Gastroesophageal sphincter (tissue), 4 donors: ENCODE measurements around the gene CHRM4. TPM values are rescaled to one million over a fixed set of nuclear protein-coding genes. Genes with fewer than 3 reads are reported as not detected.
A peak's percentile ranks its signal among the peaks of the same experiment; 100 is the strongest.

Experiments used
- ATAC-seq: fragments of 150-250 bp; one replicate; pipeline ENCODE4 v1.9.1; 2016; ENCODE audit warnings: mild to moderate bottlenecking, moderate library complexity
- H3K27ac ChIP-seq, 4 donors: fragments of 200-600 bp; sonication (generic) in 3 of 4; 1 replicate in 3 of 4; 2 replicates in 1 of 4; pipeline ENCODE4 v1.5.1; 2016 to 2019
- H3K27me3 ChIP-seq: fragments of 200-600 bp; sonication (generic); one replicate; pipeline ENCODE4 v1.5.1; 2019
- H3K36me3 ChIP-seq, 2 donors: fragments of 200-600 bp; sonication (generic); one replicate each; pipeline ENCODE4 v1.5.1; 2019; ENCODE audit warnings: control low read depth in 1 of 2
- H3K4me1 ChIP-seq, 3 donors: fragments of 200-600 bp; sonication (generic); 1 replicate in 2 of 3; 2 replicates in 1 of 3; pipeline ENCODE4 v1.5.1; 2016 to 2019; ENCODE audit warnings: control low read depth in 2 of 3
- H3K4me3 ChIP-seq, 2 donors: fragments of 200-600 bp; sonication (generic); one replicate each; pipeline ENCODE4 v1.5.1; 2019; ENCODE audit warnings: mild to moderate bottlenecking in 1 of 2, moderate library complexity in 1 of 2
- H3K9me3 ChIP-seq, 3 donors: fragments of 200-600 bp; sonication (generic); one replicate each; pipeline ENCODE4 v1.5.1; 2017 to 2019; ENCODE audit warnings: control low read depth in 2 of 3
- EP300 ChIP-seq: sonication (generic); formaldehyde crosslinking; IDR thresholded peaks from one replicate; pipeline ENCODE4 v1.6.1; 2017; ENCODE audit warnings: antibody characterized with exemption, mild to moderate bottlenecking
- POLR2A ChIP-seq, 2 donors: fragments of 450-650 bp; IDR thresholded peaks; one replicate each; pipeline ENCODE4 v1.6.1; 2017; ENCODE audit warnings: antibody characterized with exemption in 2 of 2, mild to moderate bottlenecking in 2 of 2, moderate library complexity in 1 of 2
- POLR2AphosphoS5 ChIP-seq: sonication (generic); formaldehyde crosslinking; IDR thresholded peaks from one replicate; pipeline ENCODE4 v1.6.1; 2017; ENCODE audit warnings: antibody characterized with exemption
- WGBS, 2 donors: methylation state at CpG; one replicate each; pipeline ENCODE4 v1.1.5; 2018; ENCODE audit warnings: low coverage in 1 of 2; 5-methylcytosine and 5-hydroxymethylcytosine counted together
- total RNA-seq, 4 donors: library from RNA; depleted of rRNA; stranded (reverse); fragments of >200 nt; gene quantifications; one replicate each; pipeline ENCODE4 v1.1.0, GENCODE V29; 2016
- TF ChIP-seq, protein P1 (sequence below), 4 experiments: fragments of 200-600 bp in 2 of 4; fragments of 450-650 bp in 2 of 4; sonication (generic) in 1 of 4; IDR thresholded peaks; one replicate each; pipeline ENCODE4 v1.5.1; 2017 to 2019; ENCODE audit warnings: antibody characterized with exemption in 4 of 4, mild to moderate bottlenecking in 2 of 4, moderate library complexity in 2 of 4

Gene CHRM4
- total RNA-seq, 4 donors from 2014 or later, result 0.27 to 1.3 (median 0.69) TPM; not detected in 1

DNA sequence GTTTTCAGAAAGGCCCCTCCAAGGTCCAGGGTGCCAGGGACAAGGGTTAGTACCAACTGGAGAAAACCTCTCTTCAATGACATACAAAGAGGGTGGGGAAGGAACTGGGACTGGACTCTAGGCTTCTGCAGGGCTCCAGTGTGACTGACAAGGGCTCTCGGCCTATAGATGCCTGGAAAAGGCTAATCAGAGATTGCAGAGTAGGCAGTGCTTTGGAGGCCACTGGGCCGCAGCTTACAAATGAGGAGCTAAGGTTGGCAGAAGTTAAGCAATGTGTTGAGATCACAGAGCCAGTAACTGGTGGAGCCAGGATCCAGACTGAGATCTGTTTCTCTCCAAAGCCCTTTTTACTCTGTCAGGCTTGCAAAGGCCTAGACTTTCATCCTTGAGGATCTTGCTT is 51.8 kb downstream of the CHRM4 start:
- TF ChIP-seq EP300 (no peak), POLR2AphosphoS5 (no peak), POLR2A (IDR thresholded peaks at IDR 0.05) (no peak)
- TF ChIP-seq, protein P1, sequence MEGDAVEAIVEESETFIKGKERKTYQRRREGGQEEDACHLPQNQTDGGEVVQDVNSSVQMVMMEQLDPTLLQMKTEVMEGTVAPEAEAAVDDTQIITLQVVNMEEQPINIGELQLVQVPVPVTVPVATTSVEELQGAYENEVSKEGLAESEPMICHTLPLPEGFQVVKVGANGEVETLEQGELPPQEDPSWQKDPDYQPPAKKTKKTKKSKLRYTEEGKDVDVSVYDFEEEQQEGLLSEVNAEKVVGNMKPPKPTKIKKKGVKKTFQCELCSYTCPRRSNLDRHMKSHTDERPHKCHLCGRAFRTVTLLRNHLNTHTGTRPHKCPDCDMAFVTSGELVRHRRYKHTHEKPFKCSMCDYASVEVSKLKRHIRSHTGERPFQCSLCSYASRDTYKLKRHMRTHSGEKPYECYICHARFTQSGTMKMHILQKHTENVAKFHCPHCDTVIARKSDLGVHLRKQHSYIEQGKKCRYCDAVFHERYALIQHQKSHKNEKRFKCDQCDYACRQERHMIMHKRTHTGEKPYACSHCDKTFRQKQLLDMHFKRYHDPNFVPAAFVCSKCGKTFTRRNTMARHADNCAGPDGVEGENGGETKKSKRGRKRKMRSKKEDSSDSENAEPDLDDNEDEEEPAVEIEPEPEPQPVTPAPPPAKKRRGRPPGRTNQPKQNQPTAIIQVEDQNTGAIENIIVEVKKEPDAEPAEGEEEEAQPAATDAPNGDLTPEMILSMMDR (IDR thresholded peaks at IDR 0.05), result no peak
- Histone ChIP-seq H3K27ac (peak overlapping the region in 3 of 4 donors; percentile 75 to 94 (median 80)), H3K36me3 (no peaks in the 10 kb centered on the region), H3K4me3 (no peak overlapping the region), H3K9me3 (no peaks in the 10 kb centered on the region), H3K4me1 (peaks cover 0 to 28% (median 15%) of the 10 kb centered on the region in 3 donors), H3K27me3 (no peaks in the 10 kb centered on the region)
- no peak for ATAC-seq
- WGBS, 2 donors, result 54 to 82% methylated on average over 2 of the region's 2 CpGs

DNA sequence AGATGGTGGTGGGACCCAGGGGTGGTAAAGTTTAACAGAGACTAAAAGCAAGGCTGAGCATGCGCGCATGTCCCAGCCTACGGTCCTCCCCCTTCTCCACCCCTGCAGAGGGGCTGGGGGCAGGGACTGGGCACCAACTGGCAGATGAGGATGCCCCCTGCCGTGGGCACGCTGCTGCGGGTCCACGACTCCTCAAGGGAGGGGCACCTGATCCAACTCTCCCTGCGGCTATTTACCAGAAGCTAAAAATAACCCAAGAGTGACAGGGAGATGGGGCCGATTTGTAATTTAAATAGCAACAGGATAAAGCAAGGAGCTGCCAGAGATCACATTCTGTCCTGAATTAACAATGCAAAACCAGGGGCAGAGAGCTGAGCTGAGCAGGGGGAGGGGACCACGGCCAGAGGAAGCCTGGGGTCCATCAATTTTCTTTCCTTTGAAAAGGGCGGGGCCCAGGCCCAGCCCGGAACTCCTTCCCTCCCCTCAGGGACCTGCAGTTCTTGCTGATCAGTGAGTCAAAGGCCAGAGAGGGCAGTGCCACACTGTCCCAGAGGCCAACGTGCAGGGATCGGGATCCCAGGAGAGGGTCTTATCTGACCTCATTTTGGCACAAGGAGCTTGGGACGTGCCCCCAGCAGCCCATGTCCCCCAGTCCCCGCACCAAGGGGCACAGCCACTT is 52.4 kb downstream of the CHRM4 start:
- peaks cover 0 to 26% (median 15%) of the 10 kb centered on the region in 3 donors for H3K4me1 ChIP-seq
- H3K27ac ChIP-seq, result peak overlapping the region in 3 of 4 donors; percentile 75 to 94 (median 80)
- no peaks in the 10 kb centered on the region for H3K9me3 ChIP-seq
- no peaks in the 10 kb centered on the region for H3K36me3 ChIP-seq
- H3K27me3 ChIP-seq, result peaks cover 2% of the 10 kb centered on the region
- WGBS, 2 donors, result 19 to 21% methylated on average over 6 to 13 of the region's 16 CpGs
- H3K4me3 ChIP-seq, result peak overlapping the region; percentile 17 to 40
- TF ChIP-seq POLR2A (IDR thresholded peaks at IDR 0.05) (no peak), EP300 (no peak), POLR2AphosphoS5 (no peak)
- TF ChIP-seq, protein P1 (IDR thresholded peaks at IDR 0.05), result no peak
- no peak for ATAC-seq

DNA sequence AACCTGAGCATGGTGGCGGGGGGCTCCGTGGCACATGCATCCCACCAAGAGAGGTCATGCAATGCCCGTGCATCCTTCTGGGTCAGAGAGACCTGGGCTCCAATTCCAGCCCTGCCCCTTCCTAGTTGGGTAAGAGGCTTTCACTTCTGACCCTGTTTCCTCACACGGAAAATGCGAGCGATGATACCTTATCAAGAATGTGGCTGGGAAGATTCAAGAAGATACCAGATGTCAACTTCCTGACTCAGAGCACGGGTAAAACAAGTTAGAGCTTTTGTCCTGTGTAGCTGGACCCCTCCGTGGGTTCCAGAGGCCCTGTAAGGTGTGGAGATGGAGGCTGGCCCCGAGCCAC is 53.0 kb downstream of the CHRM4 start:
- ATAC-seq, result no peak
- 23 to 60% methylated on average over 3 to 5 of the region's 9 CpGs for WGBS, 2 donors
- no peaks in the 10 kb centered on the region for H3K9me3 ChIP-seq
- H3K4me3 ChIP-seq, result peak overlapping the region; percentile 17 to 40
- no peaks in the 10 kb centered on the region for H3K36me3 ChIP-seq
- peak overlapping the region in 3 of 4 donors; percentile 75 to 94 (median 80) for H3K27ac ChIP-seq
- peaks cover 7% of the 10 kb centered on the region for H3K27me3 ChIP-seq
- TF ChIP-seq, protein P1 (IDR thresholded peaks at IDR 0.05), result no peak
- TF ChIP-seq POLR2AphosphoS5 (no peak), EP300 (no peak), POLR2A (IDR thresholded peaks at IDR 0.05) (no peak)
- H3K4me1 ChIP-seq, result peaks cover 0 to 28% (median 15%) of the 10 kb centered on the region in 3 donors

DNA sequence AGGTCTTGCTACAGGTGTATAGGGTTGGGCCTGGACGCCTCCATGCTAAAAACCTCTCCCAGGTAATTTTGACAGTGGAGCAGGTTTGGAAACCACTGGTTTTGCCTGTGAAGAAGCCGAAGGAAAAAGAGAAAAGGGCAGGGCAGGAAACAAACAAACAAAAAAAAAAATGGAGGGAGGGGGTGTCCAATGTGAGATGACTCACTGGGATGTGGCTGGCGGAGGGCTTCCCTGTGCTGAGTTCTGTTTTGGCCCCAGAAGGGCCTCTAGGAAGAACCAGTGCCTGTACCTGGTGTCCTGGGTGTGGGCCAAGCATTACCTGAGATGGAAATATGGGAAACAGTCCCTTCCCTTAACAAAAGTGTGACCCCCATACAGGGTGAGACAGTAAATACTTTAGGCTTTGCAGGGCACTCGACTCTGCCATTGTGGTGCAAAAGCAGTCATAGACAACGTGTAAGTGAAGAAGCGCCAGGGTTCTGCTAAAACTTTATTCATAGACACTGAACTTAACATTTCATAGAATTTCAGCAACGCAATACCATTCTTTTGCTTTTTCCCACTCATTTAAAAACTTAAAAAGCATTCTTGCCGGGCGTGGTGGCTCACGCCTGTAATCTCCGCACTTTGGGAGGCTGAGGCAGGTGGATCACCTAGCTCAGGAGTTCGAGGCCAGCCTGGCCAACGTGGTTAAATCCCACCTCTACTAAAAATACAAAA is 53.8 kb downstream of the CHRM4 start:
- 99 to 100% methylated on average over 4 to 11 of the region's 13 CpGs for WGBS, 2 donors
- peaks cover 15% of the 10 kb centered on the region for H3K27me3 ChIP-seq
- H3K4me3 ChIP-seq, result no peak overlapping the region
- peak overlapping the region in 1 of 4 donors; percentile 39 for H3K27ac ChIP-seq
- no peaks in the 10 kb centered on the region for H3K36me3 ChIP-seq
- no peak for TF ChIP-seq EP300
- TF ChIP-seq, protein P1 (IDR thresholded peaks at IDR 0.05), result no peak
- no peak for TF ChIP-seq POLR2A (IDR thresholded peaks at IDR 0.05)
- TF ChIP-seq POLR2AphosphoS5, result no peak
- no peaks in the 10 kb centered on the region for H3K9me3 ChIP-seq
- H3K4me1 ChIP-seq, result peaks cover 0 to 37% (median 21%) of the 10 kb centered on the region in 3 donors
- no peak for ATAC-seq
